Breast epithelium (tissue), 3 donors: ENCODE results near the gene PKD1.

Experiments
- CTCF ChIP-seq, 3 donors: fragments of 450-650 bp; IDR thresholded peaks; one replicate each; pipeline ENCODE4 v1.5.1; 2016 to 2017; ENCODE audit warnings: antibody characterized with exemption in 3 of 3, mild to moderate bottlenecking in 3 of 3, moderate library complexity in 3 of 3
- POLR2A ChIP-seq: fragments of 450-650 bp; IDR thresholded peaks from one replicate; pipeline ENCODE4 v1.6.1; 2016; ENCODE audit warnings: antibody characterized with exemption, mild to moderate bottlenecking, moderate library complexity
- POLR2AphosphoS5 ChIP-seq, 3 donors: sonication (generic); formaldehyde crosslinking; IDR thresholded peaks; one replicate each; pipeline ENCODE4 v1.6.1; 2017; ENCODE audit warnings: antibody characterized with exemption in 3 of 3

- TF ChIP-seq CTCF (IDR thresholded peaks at IDR 0.05) = no peak
- no peak for TF ChIP-seq POLR2A
- TF ChIP-seq POLR2AphosphoS5 (IDR thresholded peaks at IDR 0.05) = no peak
Measured at GRCh38 chr16:2174396-2175131, 38.9 kb upstream of the PKD1 start.
